HepG2 (cell line): Measurements from ENCODE around the gene CTSW. TPM values are rescaled to one million over a fixed set of nuclear protein-coding genes. Genes with fewer than 3 reads are reported as not detected.

Experiments used
- ATAC-seq: fragments of 200-7000 bp; cut with Tn5 transposase; 3 replicates; pipeline ENCODE4 v1.9.1; 2020; ENCODE audit warnings: mild to moderate bottlenecking, moderate library complexity
- BruUV-seq: library from RNA; stranded (reverse); fragments of 400-500 nt; replicated peaks from 2 replicates; lab custom pipeline; 2021; lab: Mats Ljungman, UMichigan
- CTCF ChIA-PET: fragments of 300-600 bp; formaldehyde crosslinking; extraction: SDS; loops from one replicate; lab custom pipeline; 2021; ENCODE audit warnings: low total read pairs, inconsistent platforms, low intra/inter-chr PET ratio; lab: Yijun Ruan, JAX
- POLR2A ChIA-PET: fragments of 350-600 bp; sonication (Branson Sonifier 250); formaldehyde crosslinking; loops from one replicate; lab custom pipeline; 2020; ENCODE audit warnings: antibody characterized with exemption, inconsistent platforms; lab: Yijun Ruan, JAX
- DNase-seq: peaks from one replicate; pipeline ENCODE4 v3.0.0-alpha.2; 2015; ENCODE audit warnings: low spot score
- FAIRE-seq: peaks from 3 replicates; lab custom pipeline; 2011; peaks lifted over from hg19 to GRCh38; lab: Jason Lieb, UNC
- H2AFZ ChIP-seq: one replicate; pipeline ENCODE4 v1.6.1; 2011; ENCODE audit warnings: low read length, inconsistent platforms
- H3K27ac ChIP-seq: fragments of 300-600 bp; 3 replicates; pipeline ENCODE4 v1.8.0; 2011; ENCODE audit warnings: mixed run types, mild to moderate bottlenecking, mixed read lengths, low read length, inconsistent platforms; ENCODE audit not compliant: insufficient read depth; ENCODE audit errors: extremely low read length
- H3K27me3 ChIP-seq, 2 experiments: fragments of 200-600 bp in 1 of 2; 2 replicates in 1 of 2; 3 replicates in 1 of 2; pipeline versions ENCODE4 v1.6.0 to v1.8.0; 2011; ENCODE audit warnings: low read length in 2 of 2, mild to moderate bottlenecking in 2 of 2, moderate library complexity in 2 of 2, inconsistent platforms in 1 of 2; ENCODE audit not compliant: insufficient read depth in 2 of 2, control insufficient read depth in 1 of 2
- H3K36me3 ChIP-seq, 2 experiments: fragments of 200-600 bp in 1 of 2; replicated peaks in 1 of 2; 2 replicates in 1 of 2; 3 replicates in 1 of 2; pipeline versions ENCODE4 v1.5.1 to v1.8.0; 2011; ENCODE audit warnings: low read length in 2 of 2, inconsistent platforms in 1 of 2; ENCODE audit not compliant: insufficient read depth in 2 of 2, control insufficient read depth in 1 of 2
- H3K4me1 ChIP-seq: 2 replicates; pipeline ENCODE4 v1.5.1; 2012; ENCODE audit warnings: low read length, inconsistent platforms; ENCODE audit not compliant: insufficient read depth
- H3K4me2 ChIP-seq: 2 replicates; pipeline ENCODE4 v1.6.0; 2011; ENCODE audit warnings: low read depth, low read length, inconsistent platforms
- H3K4me3 ChIP-seq, 3 experiments: fragments of 200-600 bp in 1 of 3; sonication (generic), shearing (Covaris generic) in 1 of 3; replicated peaks in 1 of 3; 2 replicates each; pipeline ENCODE4 v1.5.1; 2011 to 2016; ENCODE audit warnings: low read length in 3 of 3, inconsistent platforms in 2 of 3, low read depth in 2 of 3, mild to moderate bottlenecking in 2 of 3, control low read depth in 1 of 3, mixed read lengths in 1 of 3; ENCODE audit not compliant: insufficient read depth in 1 of 3
- H3K79me2 ChIP-seq: one replicate; pipeline ENCODE4 v1.6.1; 2011; ENCODE audit warnings: low read length, inconsistent platforms; ENCODE audit not compliant: insufficient read depth
- H3K9ac ChIP-seq: 2 replicates; pipeline ENCODE4 v1.6.0; 2011; ENCODE audit warnings: mild to moderate bottlenecking, low read depth, low read length, inconsistent platforms; ENCODE audit not compliant: insufficient read depth
- H3K9me3 ChIP-seq: 2 replicates; pipeline ENCODE4 v1.5.1; 2012; ENCODE audit warnings: mild to moderate bottlenecking, low read length
- H4K20me1 ChIP-seq: 2 replicates; pipeline ENCODE4 v1.6.0; 2011; ENCODE audit warnings: inconsistent platforms, mild to moderate bottlenecking, low read length, moderate library complexity; ENCODE audit not compliant: insufficient read depth
- ATF1 ChIP-seq: IDR thresholded peaks from 2 replicates; pipeline ENCODE4 v1.6.1; 2016; ENCODE audit warnings: mild to moderate bottlenecking, control low read depth
- HOXA3 ChIP-seq: sonication (generic); formaldehyde crosslinking; IDR thresholded peaks from 2 replicates; pipeline ENCODE4 v1.5.0; 2020; ENCODE audit warnings: missing genetic modification reagents
- MAZ ChIP-seq, 2 experiments: sonication (generic) in 1 of 2; formaldehyde crosslinking in 1 of 2; IDR thresholded peaks; 2 replicates each; pipeline versions ENCODE4 v1.5.0 to v1.6.1; 2012 to 2020; ENCODE audit warnings: low read depth in 2 of 2, mild to moderate bottlenecking in 2 of 2, borderline replicate concordance in 1 of 2, improper control_type of control experiment in 1 of 2, low read length in 1 of 2, missing genetic modification reagents in 1 of 2, moderate library complexity in 1 of 2
- ZNF337 ChIP-seq: sonication (generic); formaldehyde crosslinking; IDR thresholded peaks from 2 replicates; pipeline ENCODE4 v1.5.1; 2020; ENCODE audit warnings: missing genetic modification reagents, low read depth, mild to moderate bottlenecking, borderline replicate concordance
- ZNF550 ChIP-seq: sonication (generic); formaldehyde crosslinking; IDR thresholded peaks from 2 replicates; pipeline ENCODE4 v1.4.0; 2020; ENCODE audit warnings: mild to moderate bottlenecking, missing genetic modification reagents, borderline replicate concordance
- WGBS: methylation state at CpG from one replicate; pipeline ENCODE4 v1.1.6; 2017; ENCODE audit warnings: low lambda C conversion rate; 5-methylcytosine and 5-hydroxymethylcytosine counted together
- in situ Hi-C: cut with HindIII; loops from 2 replicates; pipeline ENCODE4 v1.10.0; 2017; ENCODE audit warnings: low pct_unique_long_range_greater_than_20kb; ENCODE audit not compliant: extremely low pct_ligation_motif_present
- intact Hi-C: fragments of 100-400 bp; cut with micrococcal nuclease; formaldehyde crosslinking; loops from one replicate; pipeline ENCODE4 v1.10.0; 2022; ENCODE audit not compliant: unreplicated experiment
- polyA plus RNA-seq, 8 experiments: library from polyadenylated mRNA; depleted of rRNA in 3 of 8; stranded (reverse) in 7 of 8; unstranded in 1 of 8; fragments of >200 nt; fragmentation: Illumina TruSeq in 4 of 8; extraction: Trizol in 4 of 8; gene quantifications; 2 replicates each; pipeline versions ENCODE4 v1.2.1 to v1.2.3, GENCODE V29; 2011 to 2016; ENCODE audit warnings: low read depth in 4 of 8, missing spikeins in 1 of 8, mixed read lengths in 1 of 8; ENCODE audit not compliant: insufficient read depth in 1 of 8
- total RNA-seq, 5 experiments: library from RNA; depleted of rRNA; stranded (reverse); fragments of >200 nt; fragmentation: Illumina TruSeq; extraction: Trizol; gene quantifications; 2 replicates each; pipeline ENCODE4 v1.2.3, GENCODE V29; 2016; ENCODE audit warnings: low read depth in 1 of 5
- TF ChIP-seq, protein P1 (sequence below): sonication (generic); formaldehyde crosslinking; IDR thresholded peaks from 2 replicates; pipeline ENCODE4 v1.8.0; 2022; ENCODE audit warnings: missing genetic modification reagents, mild to moderate bottlenecking, inconsistent platforms, borderline replicate concordance
- TF ChIP-seq, protein P2 (sequence below): sonication (generic); formaldehyde crosslinking; IDR thresholded peaks from 2 replicates; pipeline ENCODE4 v1.5.1; 2020; ENCODE audit warnings: mild to moderate bottlenecking, missing genetic modification reagents, borderline replicate concordance
- TF ChIP-seq, protein P3 (sequence below): sonication (generic); formaldehyde crosslinking; IDR thresholded peaks from 2 replicates; pipeline ENCODE4 v1.4.0; 2020; ENCODE audit warnings: mild to moderate bottlenecking, missing genetic modification reagents, borderline replicate concordance

The CTSW gene
- total and polyA plus RNA-seq, 2 of the 13 experiments (the other 11 are each of a cell fraction or from before 2014, with no cell fraction given) = 0.09 TPM; not detected in 1

DNA sequence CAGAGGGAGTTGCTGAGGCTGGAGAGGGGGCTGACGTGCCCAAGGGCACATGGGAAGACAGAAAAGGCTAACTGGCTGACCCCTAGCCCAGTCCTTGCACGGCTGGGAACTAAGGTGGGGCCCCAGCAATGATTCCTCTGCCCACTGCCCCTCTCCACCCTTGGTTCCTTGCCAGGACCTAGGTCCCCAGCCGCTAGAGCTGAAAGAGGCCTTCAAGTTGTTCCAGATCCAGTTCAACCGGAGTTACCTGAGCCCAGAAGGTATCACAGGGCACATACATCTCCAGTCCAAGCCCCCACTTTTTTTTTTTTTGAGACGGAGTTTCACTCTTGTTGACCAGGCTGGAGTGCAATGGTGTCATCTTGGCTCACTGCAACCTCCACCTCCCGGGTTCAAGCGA, 390 bp downstream of the CTSW start (continued):
- TF ChIP-seq, protein P1, sequence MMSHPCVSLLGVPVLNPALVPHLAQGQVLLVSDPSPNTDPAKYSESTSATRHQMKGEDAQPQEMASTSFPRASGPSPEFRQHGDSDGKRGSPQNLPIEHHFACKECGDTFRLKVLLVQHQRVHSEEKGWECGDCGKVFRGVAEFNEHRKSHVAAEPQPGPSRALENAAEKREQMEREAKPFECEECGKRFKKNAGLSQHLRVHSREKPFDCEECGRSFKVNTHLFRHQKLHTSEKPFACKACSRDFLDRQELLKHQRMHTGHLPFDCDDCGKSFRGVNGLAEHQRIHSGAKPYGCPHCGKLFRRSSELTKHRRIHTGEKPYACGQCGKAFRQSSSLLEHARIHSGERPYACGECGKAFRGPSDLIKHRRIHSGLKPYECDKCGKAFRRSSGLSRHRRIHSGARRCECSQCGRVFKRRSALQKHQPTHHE = no peak

GRCh38 chr11:65880844-65881421, 1.3 kb downstream of the CTSW start:
- Histone ChIP-seq H3K4me1 (peaks cover 33% of the 10 kb centered on the region), H3K27me3 (no peaks in the 10 kb centered on the region), H3K36me3 (peaks cover 4 to 15% of the 10 kb centered on the region in 2 experiments; a peak in 3 of 5 replicates), H3K4me3 (no peak overlapping the region), H2AFZ (no peak overlapping the region)
- intact Hi-C loops = no loop called here
- ChIA-PET POLR2A (no interaction called here), CTCF (no interaction called here)
- no peak for TF ChIP-seq ATF1 (CRISPR knock-in tag)
- TF ChIP-seq HOXA3 (CRISPR knock-in tag) = no peak
- no peak for TF ChIP-seq MAZ (IDR thresholded peaks at IDR 0.05; ENCODE audit: borderline replicate concordance, low read depth, low read length)
- no peak for TF ChIP-seq MAZ (CRISPR knock-in tag; IDR thresholded peaks at IDR 0.05; ENCODE audit: low read depth)
- no peak for TF ChIP-seq ZNF550 (CRISPR knock-in tag)
- TF ChIP-seq, protein P2, sequence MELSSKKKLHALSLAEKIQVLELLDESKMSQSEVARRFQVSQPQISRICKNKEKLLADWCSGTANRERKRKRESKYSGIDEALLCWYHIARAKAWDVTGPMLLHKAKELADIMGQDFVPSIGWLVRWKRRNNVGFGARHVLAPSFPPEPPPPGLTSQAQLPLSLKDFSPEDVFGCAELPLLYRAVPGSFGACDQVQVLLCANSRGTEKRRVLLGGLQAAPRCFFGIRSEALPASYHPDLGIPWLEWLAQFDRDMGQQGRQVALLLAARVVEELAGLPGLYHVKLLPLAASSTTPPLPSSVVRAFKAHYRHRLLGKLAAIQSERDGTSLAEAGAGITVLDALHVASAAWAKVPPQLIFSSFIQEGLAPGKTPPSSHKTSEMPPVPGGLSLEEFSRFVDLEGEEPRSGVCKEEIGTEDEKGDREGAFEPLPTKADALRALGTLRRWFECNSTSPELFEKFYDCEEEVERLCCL (CRISPR knock-in tag) = no peak
- no peak for TF ChIP-seq ZNF337
- TF ChIP-seq, protein P3, sequence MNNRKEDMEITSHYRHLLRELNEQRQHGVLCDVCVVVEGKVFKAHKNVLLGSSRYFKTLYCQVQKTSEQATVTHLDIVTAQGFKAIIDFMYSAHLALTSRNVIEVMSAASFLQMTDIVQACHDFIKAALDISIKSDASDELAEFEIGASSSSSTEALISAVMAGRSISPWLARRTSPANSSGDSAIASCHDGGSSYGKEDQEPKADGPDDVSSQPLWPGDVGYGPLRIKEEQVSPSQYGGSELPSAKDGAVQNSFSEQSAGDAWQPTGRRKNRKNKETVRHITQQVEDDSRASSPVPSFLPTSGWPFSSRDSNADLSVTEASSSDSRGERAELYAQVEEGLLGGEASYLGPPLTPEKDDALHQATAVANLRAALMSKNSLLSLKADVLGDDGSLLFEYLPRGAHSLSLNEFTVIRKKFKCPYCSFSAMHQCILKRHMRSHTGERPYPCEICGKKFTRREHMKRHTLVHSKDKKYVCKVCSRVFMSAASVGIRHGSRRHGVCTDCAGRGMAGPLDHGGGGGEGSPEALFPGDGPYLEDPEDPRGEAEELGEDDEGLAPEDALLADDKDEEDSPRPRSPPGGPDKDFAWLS = no peak
- TF ChIP-seq, all 625 proteins: peak for 0
- WGBS = 42% methylated on average over 4 of the region's 7 CpGs
- Histone ChIP-seq H3K4me2 (no peak overlapping the region), H3K79me2 (no peaks in the 10 kb centered on the region), H3K27ac (no peak overlapping the region), H3K9me3 (no peaks in the 10 kb centered on the region), H4K20me1 (no peaks in the 10 kb centered on the region), H3K9ac (no peak overlapping the region)
- no peak for DNase-seq
- no TSS peak for BruUV-seq
- no peak for ATAC-seq
- no peak for FAIRE-seq
- in situ Hi-C loops = loop anchor here (5.0 kb wide), 1 partner anchor 106 kb away; no protein-coding TSS in a partner anchor
